Stimulated activated CD8-positive, alpha-beta memory T cell treated with anti-CD3 and anti-CD28 coated beads, Interleukin-7, amount 100 ng/mL, for 4 hours (primary cell): ENCODE measurements around the gene SSBP2.

Source experiments
- DNase-seq, 2 donors: peaks; one replicate each; pipeline ENCODE4 v3.0.0-alpha.2; 2020; ENCODE audit warnings: low read depth in 2 of 2

SSBP2 gene

GRCh38 chr5:81767097-81767496, 16.2 kb upstream of the SSBP2 start:
- DNase-seq: no peak

GRCh38 chr5:81766611-81767010, 15.7 kb upstream of the SSBP2 start:
- no peak for DNase-seq

GRCh38 chr5:81763294-81763928, 12.5 kb upstream of the SSBP2 start:
- DNase-seq: no peak

- DNase-seq: no peak
Measured at GRCh38 chr5:81762853-81763252, 12.0 kb upstream of the SSBP2 start.

- no peak for DNase-seq
Measured at GRCh38 chr5:81762401-81762800, 11.5 kb upstream of the SSBP2 start.

GRCh38 chr5:81761970-81762369, 11.1 kb upstream of the SSBP2 start:
- DNase-seq: no peak

- DNase-seq: no peak
Measured at GRCh38 chr5:81761270-81761669, 10.4 kb upstream of the SSBP2 start.

GRCh38 chr5:81760521-81760920, 9.6 kb upstream of the SSBP2 start:
- no peak for DNase-seq

GRCh38 chr5:81759632-81760005, 8.7 kb upstream of the SSBP2 start:
- no peak for DNase-seq

GRCh38 chr5:81757404-81757803, 6.5 kb upstream of the SSBP2 start:
- DNase-seq: no peak

GRCh38 chr5:81756016-81756415, 5.1 kb upstream of the SSBP2 start:
- DNase-seq: no peak

GRCh38 chr5:81755320-81755719, 4.4 kb upstream of the SSBP2 start:
- no peak for DNase-seq

- DNase-seq: no peak
Measured at GRCh38 chr5:81754621-81755020, 3.7 kb upstream of the SSBP2 start.

GRCh38 chr5:81753429-81753828, 2.5 kb upstream of the SSBP2 start:
- DNase-seq: no peak

GRCh38 chr5:81752644-81752963, 1.7 kb upstream of the SSBP2 start:
- DNase-seq: no peak

GRCh38 chr5:81751836-81752643, 1.1 kb upstream of the SSBP2 start:
- DNase-seq: peak in 1 of 2 donors; percentile 3

GRCh38 chr5:81750308-81751008, 439 bp downstream of the SSBP2 start:
- peak in 1 of 2 donors; percentile 9 for DNase-seq

GRCh38 chr5:81749561-81750307, 1.2 kb downstream of the SSBP2 start:
- DNase-seq: peak in 1 of 2 donors; percentile 46

- DNase-seq: no peak
Measured at GRCh38 chr5:81749192-81749560, 1.7 kb downstream of the SSBP2 start.

GRCh38 chr5:81748556-81748955, 2.3 kb downstream of the SSBP2 start:
- no peak for DNase-seq

GRCh38 chr5:81747030-81747429, 3.9 kb downstream of the SSBP2 start:
- DNase-seq: no peak

GRCh38 chr5:81740758-81741157, 10.1 kb downstream of the SSBP2 start:
- DNase-seq: no peak
